ENCODE data around the gene SH3BGR. TPM values are rescaled to one million over a fixed set of nuclear protein-coding genes. Genes with fewer than 3 reads are reported as not detected.

SH3BGR gene
- total RNA-seq, 1 donor from 2014 or later, result 9.9 TPM

DNA sequence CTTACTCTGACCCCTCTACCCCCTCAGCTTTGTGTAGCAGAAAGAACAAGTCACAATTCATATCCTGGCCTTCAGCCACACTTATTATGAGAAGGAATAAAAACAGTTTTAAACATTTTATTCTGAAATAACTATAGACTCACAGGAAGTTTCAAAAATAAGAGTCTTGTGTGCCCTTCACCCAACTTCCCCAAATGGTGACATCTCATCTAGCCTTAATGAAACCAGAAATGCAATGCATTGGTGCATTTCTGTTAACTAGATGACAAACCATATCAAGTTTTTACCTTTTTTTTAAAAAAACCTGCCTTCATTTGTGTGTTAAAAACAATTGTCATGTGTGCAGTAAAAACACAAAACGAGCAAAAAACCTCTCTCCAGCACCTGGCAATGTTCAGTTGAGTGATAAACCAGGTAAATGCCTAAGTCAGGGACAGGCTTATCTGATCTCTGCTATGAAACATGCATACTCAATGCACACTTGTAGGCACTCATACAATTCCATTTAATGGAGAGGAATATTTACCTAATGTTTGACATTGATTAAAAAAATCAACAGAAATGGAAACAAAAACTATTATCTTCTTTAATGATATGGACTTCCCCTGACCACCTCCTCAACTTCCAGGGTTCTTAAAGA is 51.5 kb downstream of the SH3BGR start:
- Histone ChIP-seq H3K79me2 (ENCODE audit: insufficient read depth, low read length) (no peaks in the 10 kb centered on the region), H3K27ac (ENCODE audit: low read depth, low read length) (no peak overlapping the region), H4K20me1 (ENCODE audit: insufficient read depth, low read length) (no peaks in the 10 kb centered on the region), H3K4me1 (ENCODE audit: insufficient read depth, low read length) (no peaks in the 10 kb centered on the region), H2AFZ (ENCODE audit: low read depth, low read length) (no peak overlapping the region), H3K36me3 (ENCODE audit: insufficient read depth, low read length) (no peaks in the 10 kb centered on the region), H3K27me3 (ENCODE audit: insufficient read depth, low read length) (no peaks in the 10 kb centered on the region), H3K4me3 (ENCODE audit: insufficient read depth, low read depth, low read length) (no peak overlapping the region), H3K4me2 (ENCODE audit: low read length) (no peak overlapping the region), H3K9ac (ENCODE audit: low read length) (no peak overlapping the region), H3K9me3 (ENCODE audit: insufficient read depth, low read depth, low read length) (no peaks in the 10 kb centered on the region)
- H3K9me3 Mint-ChIP-seq (ENCODE audit: unreplicated experiment), result no peaks in the 10 kb centered on the region
- H3K36me3 Mint-ChIP-seq (ENCODE audit: low read depth, unreplicated experiment), result peaks cover 3% of the 10 kb centered on the region
- H3K27ac Mint-ChIP-seq (ENCODE audit: unreplicated experiment), result no peak overlapping the region
- TF ChIP-seq EZH2 (IDR thresholded peaks at IDR 0.05; ENCODE audit: insufficient read depth, low read length), result no peak
- TF ChIP-seq, protein P1, sequence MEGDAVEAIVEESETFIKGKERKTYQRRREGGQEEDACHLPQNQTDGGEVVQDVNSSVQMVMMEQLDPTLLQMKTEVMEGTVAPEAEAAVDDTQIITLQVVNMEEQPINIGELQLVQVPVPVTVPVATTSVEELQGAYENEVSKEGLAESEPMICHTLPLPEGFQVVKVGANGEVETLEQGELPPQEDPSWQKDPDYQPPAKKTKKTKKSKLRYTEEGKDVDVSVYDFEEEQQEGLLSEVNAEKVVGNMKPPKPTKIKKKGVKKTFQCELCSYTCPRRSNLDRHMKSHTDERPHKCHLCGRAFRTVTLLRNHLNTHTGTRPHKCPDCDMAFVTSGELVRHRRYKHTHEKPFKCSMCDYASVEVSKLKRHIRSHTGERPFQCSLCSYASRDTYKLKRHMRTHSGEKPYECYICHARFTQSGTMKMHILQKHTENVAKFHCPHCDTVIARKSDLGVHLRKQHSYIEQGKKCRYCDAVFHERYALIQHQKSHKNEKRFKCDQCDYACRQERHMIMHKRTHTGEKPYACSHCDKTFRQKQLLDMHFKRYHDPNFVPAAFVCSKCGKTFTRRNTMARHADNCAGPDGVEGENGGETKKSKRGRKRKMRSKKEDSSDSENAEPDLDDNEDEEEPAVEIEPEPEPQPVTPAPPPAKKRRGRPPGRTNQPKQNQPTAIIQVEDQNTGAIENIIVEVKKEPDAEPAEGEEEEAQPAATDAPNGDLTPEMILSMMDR (IDR thresholded peaks at IDR 0.05; ENCODE audit: insufficient read depth, low read depth, low read length), result no peak
- no peak for FAIRE-seq
- no peaks in the 10 kb centered on the region for H3K27me3 Mint-ChIP-seq (ENCODE audit: low read depth, unreplicated experiment)
- H3K4me1 Mint-ChIP-seq (ENCODE audit: low read depth, unreplicated experiment), result no peaks in the 10 kb centered on the region
- H3K4me3 Mint-ChIP-seq (ENCODE audit: unreplicated experiment), result no peak overlapping the region
- no peak for DNase-seq (ENCODE audit: low read depth)

DNA sequence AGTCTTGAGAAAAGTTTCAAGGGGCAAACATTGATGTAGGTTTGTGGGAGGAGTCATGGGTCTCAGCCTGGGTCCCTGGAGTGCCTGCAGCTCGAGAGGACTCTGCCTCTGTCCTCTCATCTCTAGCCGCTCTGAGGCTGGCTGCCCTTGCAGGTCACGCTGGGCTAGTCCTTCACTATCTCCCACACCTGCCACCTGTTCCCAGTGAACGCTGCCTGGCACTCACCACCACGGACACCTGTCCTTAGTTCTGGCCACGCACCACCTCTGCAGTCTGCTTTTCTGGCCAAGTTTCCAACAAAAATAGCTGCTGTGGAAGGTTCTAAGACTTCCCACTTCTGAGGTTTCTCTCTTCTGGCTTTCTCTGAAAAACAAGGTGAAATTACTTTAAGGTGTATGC is 52.5 kb downstream of the SH3BGR start:
- Mint-ChIP-seq H3K36me3 (ENCODE audit: low read depth, unreplicated experiment) (peaks cover 3% of the 10 kb centered on the region), H3K27ac (ENCODE audit: unreplicated experiment) (no peak overlapping the region), H3K4me3 (ENCODE audit: unreplicated experiment) (no peak overlapping the region), H3K4me1 (ENCODE audit: low read depth, unreplicated experiment) (no peaks in the 10 kb centered on the region), H3K9me3 (ENCODE audit: unreplicated experiment) (no peaks in the 10 kb centered on the region), H3K27me3 (ENCODE audit: low read depth, unreplicated experiment) (no peaks in the 10 kb centered on the region)
- Histone ChIP-seq H4K20me1 (ENCODE audit: insufficient read depth, low read length) (no peaks in the 10 kb centered on the region), H3K27ac (ENCODE audit: low read depth, low read length) (no peak overlapping the region), H2AFZ (ENCODE audit: low read depth, low read length) (no peak overlapping the region), H3K79me2 (ENCODE audit: insufficient read depth, low read length) (no peaks in the 10 kb centered on the region), H3K9me3 (ENCODE audit: insufficient read depth, low read depth, low read length) (no peaks in the 10 kb centered on the region), H3K27me3 (ENCODE audit: insufficient read depth, low read length) (no peaks in the 10 kb centered on the region), H3K9ac (ENCODE audit: low read length) (no peak overlapping the region), H3K36me3 (ENCODE audit: insufficient read depth, low read length) (no peaks in the 10 kb centered on the region), H3K4me1 (ENCODE audit: insufficient read depth, low read length) (no peaks in the 10 kb centered on the region), H3K4me2 (ENCODE audit: low read length) (no peak overlapping the region), H3K4me3 (ENCODE audit: insufficient read depth, low read depth, low read length) (no peak overlapping the region)
- DNase-seq (ENCODE audit: low read depth) (no peak), FAIRE-seq (no peak)
- TF ChIP-seq, protein P1 (IDR thresholded peaks at IDR 0.05; ENCODE audit: insufficient read depth, low read depth, low read length), result no peak
- TF ChIP-seq EZH2 (IDR thresholded peaks at IDR 0.05; ENCODE audit: insufficient read depth, low read length), result no peak

DNA sequence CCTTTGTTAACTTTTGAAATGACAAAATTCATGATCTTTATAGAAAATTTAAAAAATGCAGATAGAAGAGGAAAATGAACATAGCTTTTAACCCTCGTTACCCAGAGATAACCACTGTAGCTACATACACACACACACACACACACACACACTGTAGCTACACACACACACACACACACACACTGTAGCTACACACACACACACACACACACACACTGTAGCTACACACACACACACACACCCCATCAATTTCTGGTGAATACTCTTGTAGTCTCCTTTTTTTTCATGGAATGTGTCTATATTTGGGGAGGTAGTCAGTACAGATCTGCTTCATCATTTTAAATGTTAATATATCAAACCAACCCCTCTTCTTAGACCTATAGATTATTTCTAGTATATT is 58.5 kb downstream of the SH3BGR start:
- DNase-seq (ENCODE audit: low read depth), result no peak
- Histone ChIP-seq H3K4me1 (ENCODE audit: insufficient read depth, low read length) (no peaks in the 10 kb centered on the region), H3K27me3 (ENCODE audit: insufficient read depth, low read length) (no peaks in the 10 kb centered on the region), H3K79me2 (ENCODE audit: insufficient read depth, low read length) (no peaks in the 10 kb centered on the region), H3K4me2 (ENCODE audit: low read length) (no peak overlapping the region), H2AFZ (ENCODE audit: low read depth, low read length) (no peak overlapping the region), H4K20me1 (ENCODE audit: insufficient read depth, low read length) (no peaks in the 10 kb centered on the region), H3K9ac (ENCODE audit: low read length) (no peak overlapping the region), H3K36me3 (ENCODE audit: insufficient read depth, low read length) (no peaks in the 10 kb centered on the region), H3K9me3 (ENCODE audit: insufficient read depth, low read depth, low read length) (no peaks in the 10 kb centered on the region), H3K4me3 (ENCODE audit: insufficient read depth, low read depth, low read length) (no peak overlapping the region), H3K27ac (ENCODE audit: low read depth, low read length) (no peak overlapping the region)
- Mint-ChIP-seq H3K4me1 (ENCODE audit: low read depth, unreplicated experiment) (no peaks in the 10 kb centered on the region), H3K27me3 (ENCODE audit: low read depth, unreplicated experiment) (no peaks in the 10 kb centered on the region), H3K27ac (ENCODE audit: unreplicated experiment) (no peak overlapping the region), H3K4me3 (ENCODE audit: unreplicated experiment) (no peak overlapping the region), H3K36me3 (ENCODE audit: low read depth, unreplicated experiment) (peaks cover 3% of the 10 kb centered on the region), H3K9me3 (ENCODE audit: unreplicated experiment) (peaks cover 2% of the 10 kb centered on the region)
- TF ChIP-seq, protein P1 (IDR thresholded peaks at IDR 0.05; ENCODE audit: insufficient read depth, low read depth, low read length), result no peak
- TF ChIP-seq EZH2 (IDR thresholded peaks at IDR 0.05; ENCODE audit: insufficient read depth, low read length), result no peak
- no peak for FAIRE-seq
